Coronary artery (tissue), 2 donors: ENCODE data around the gene ZAP70.

Experiments used
- DNase-seq: peaks from one replicate; pipeline ENCODE4 v3.0.0-alpha.2; 2017; ENCODE audit warnings: low spot score
- H3K27ac ChIP-seq, 2 donors: fragments of 200-600 bp; sonication (generic); one replicate each; pipeline ENCODE4 v1.5.1; 2016 to 2019
- H3K4me3 ChIP-seq: fragments of 200-600 bp; sonication (generic); 2 replicates; pipeline ENCODE4 v1.5.1; 2016; ENCODE audit warnings: mild to moderate bottlenecking, moderate library complexity
- CTCF ChIP-seq: fragments of 200-600 bp; sonication (generic); IDR thresholded peaks from one replicate; pipeline ENCODE4 v1.5.1; 2019; ENCODE audit warnings: antibody characterized with exemption

The ZAP70 gene

GRCh38 chr2:97754690-97755346, 41.4 kb downstream of the ZAP70 start:
- TF ChIP-seq CTCF, result no peak
- no peak for DNase-seq
- no peak overlapping the region for H3K27ac ChIP-seq
- H3K4me3 ChIP-seq, result no peak overlapping the region

- Histone ChIP-seq H3K4me3 (no peak overlapping the region), H3K27ac (no peak overlapping the region)
- no peak for TF ChIP-seq CTCF
- no peak for DNase-seq
Observed at GRCh38 chr2:97755491-97755890, 42.1 kb downstream of the ZAP70 start.

GRCh38 chr2:97757062-97757461, 43.7 kb downstream of the ZAP70 start:
- Histone ChIP-seq H3K27ac (no peak overlapping the region), H3K4me3 (no peak overlapping the region)
- no peak for TF ChIP-seq CTCF
- DNase-seq, result no peak

- Histone ChIP-seq H3K4me3 (no peak overlapping the region), H3K27ac (no peak overlapping the region)
Observed at GRCh38 chr2:97758131-97758705, 44.8 kb downstream of the ZAP70 start.

GRCh38 chr2:97759727-97760407, 46.5 kb downstream of the ZAP70 start:
- Histone ChIP-seq H3K4me3 (no peak overlapping the region), H3K27ac (no peak overlapping the region)
- no peak for DNase-seq
- no peak for TF ChIP-seq CTCF

More at GRCh38 chr2:97758131-97758705, 44.8 kb downstream of the ZAP70 start:
- DNase-seq, result no peak
- TF ChIP-seq CTCF, result no peak

GRCh38 chr2:97760480-97761049, 47.2 kb downstream of the ZAP70 start:
- H3K4me3 ChIP-seq, result no peak overlapping the region
- H3K27ac ChIP-seq, result no peak overlapping the region
- no peak for DNase-seq
- no peak for TF ChIP-seq CTCF
